GM19395 (cell line): ENCODE measurements around the gene ATAD2B.
A peak's percentile ranks its signal among the peaks of the same experiment; 100 is the strongest.
"Not testable (repeated sequence)": the region's sequence is repeated elsewhere in the genome, so short reads cannot be mapped to it uniquely, and the experiment has no call there.

Experiments used
- ATAC-seq: cut with Tn5 transposase; IDR thresholded peaks from one replicate; pipeline ENCODE4 v1.9.1; 2021; ENCODE audit warnings: mild to moderate bottlenecking, moderate library complexity; ENCODE audit not compliant: unreplicated experiment

Gene ATAD2B

DNA sequence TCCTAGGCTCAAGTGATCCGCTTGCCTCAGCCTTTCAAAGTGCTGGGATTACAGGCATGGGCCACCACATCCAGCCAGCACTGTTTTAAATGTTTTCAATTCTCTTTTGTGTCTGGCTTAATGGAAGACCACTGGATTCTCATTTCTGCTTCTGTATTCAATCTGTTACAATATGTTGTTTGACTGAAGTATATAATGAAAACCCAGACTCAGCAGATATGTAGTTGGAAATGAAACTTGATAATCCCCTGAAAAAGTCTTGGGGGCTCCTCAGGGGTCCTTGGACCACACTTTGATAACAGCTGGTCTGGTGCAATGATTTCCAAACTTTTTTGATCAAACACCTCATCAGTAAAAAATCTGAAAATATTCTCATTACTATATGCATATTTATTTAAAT, 132.7 kb downstream of the ATAD2B start:
- ATAC-seq, result no peak

GRCh38 chr2:23793476-23793875, 133.4 kb downstream of the ATAD2B start:
- no peak for ATAC-seq

- no peak for ATAC-seq
Measured at GRCh38 chr2:23791030-23791429, 135.9 kb downstream of the ATAD2B start.

GRCh38 chr2:23789012-23789411, 137.9 kb downstream of the ATAD2B start:
- ATAC-seq, result no peak

DNA sequence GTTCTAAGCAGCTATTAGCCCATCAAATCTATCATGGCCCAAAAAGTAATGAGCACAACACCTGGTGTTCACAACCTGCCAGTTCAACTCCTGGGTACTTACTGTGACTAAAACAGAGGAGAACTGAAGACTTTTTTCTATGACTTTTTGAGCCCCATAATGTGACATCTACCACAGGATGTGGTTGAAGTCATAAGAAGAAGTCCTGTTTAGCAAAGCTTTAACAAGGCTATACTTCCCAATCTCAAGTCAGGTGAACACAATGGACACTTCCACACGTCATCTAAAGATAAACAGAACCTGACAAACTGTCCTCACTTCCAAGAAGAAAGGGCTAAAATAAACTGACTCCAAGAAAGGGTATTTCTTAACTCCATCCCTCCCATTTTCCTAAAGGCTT, 138.8 kb downstream of the ATAD2B start:
- ATAC-seq, result peak; percentile 90

DNA sequence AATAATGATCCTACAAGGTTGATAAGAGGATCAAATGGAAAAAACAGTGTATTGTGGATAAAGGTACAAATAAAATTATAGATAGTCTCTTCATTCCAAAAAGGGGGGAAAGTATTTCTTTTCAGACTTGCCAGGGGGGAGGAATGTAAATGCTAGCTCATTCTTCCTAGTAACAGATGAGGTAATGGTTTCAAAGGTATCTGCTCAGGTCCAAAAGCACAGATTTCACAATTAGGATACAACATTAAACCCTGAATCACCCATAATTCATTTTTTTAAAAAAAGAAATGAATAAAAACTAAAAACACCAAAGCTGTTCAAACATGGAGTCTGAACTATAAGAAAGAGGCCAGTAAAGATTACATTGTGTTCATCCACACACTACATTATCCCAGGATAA, 142.0 kb downstream of the ATAD2B start:
- no peak for ATAC-seq

DNA sequence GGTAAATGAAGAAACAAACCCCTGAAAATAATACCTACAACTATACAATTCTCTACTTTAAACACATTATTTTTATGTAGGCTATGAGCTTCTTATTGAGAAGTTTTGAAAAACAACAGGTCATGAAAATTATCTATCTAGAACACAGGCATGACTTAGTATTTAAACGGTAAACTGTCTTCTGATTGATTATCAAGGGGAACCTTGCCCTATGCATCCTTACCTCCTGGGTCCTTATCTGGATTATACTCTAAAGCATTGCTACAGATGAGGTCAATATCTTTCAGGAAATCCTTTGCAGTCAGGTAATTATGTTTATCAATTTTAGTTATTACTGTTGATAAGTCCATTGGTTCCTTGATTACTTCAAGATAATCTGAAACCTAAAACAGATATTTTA, 144.3 kb downstream of the ATAD2B start:
- ATAC-seq, result no peak

GRCh38 chr2:23782126-23782525, 144.8 kb downstream of the ATAD2B start:
- ATAC-seq, result no peak

DNA sequence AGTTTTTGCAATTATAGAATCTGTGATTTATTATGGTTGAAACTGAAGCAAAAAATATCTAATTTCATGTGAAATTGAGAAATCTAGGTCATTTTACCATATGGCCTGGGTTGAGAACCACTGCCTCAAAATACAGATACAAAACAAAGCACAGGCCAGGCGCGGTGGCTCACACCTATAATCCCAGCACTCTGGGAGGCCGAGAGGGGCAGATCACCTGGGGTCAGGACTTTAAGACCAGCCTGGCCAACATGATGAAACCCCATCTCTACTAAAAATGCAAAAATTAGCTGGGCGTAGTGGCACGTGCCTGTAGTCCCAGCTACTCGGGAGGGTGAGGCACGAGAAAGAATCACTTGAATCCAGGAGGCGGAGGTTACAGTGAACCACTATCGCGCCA, 146.5 kb downstream of the ATAD2B start:
- not testable (repeated sequence) for ATAC-seq

DNA sequence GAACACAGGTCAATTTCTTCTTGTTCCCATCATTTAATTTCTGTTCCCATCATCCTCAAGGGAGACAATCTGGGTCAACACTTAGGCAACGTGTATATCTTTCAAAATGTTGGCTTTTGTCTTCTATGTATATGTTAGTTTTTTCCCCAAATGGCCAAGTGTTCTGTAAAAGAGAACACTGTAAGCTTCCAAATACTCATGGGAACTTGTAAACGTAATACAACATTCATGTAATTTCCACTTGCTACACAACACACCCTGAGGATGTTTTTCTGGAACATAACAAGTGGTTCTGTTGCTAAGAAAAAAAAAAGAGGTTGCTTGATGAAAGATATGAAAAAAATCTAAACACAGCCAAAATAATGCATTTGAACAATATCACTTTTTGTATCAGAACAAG, 149.1 kb downstream of the ATAD2B start:
- ATAC-seq, result no peak

- ATAC-seq, result no peak
Measured at GRCh38 chr2:23776021-23776420, 150.9 kb downstream of the ATAD2B start.

- no peak for ATAC-seq
Measured at GRCh38 chr2:23772684-23773083, 154.2 kb downstream of the ATAD2B start.

- ATAC-seq, result no peak
Measured at GRCh38 chr2:23772056-23772455, 154.9 kb downstream of the ATAD2B start.

GRCh38 chr2:23769364-23769763, 157.6 kb downstream of the ATAD2B start:
- ATAC-seq, result no peak

DNA sequence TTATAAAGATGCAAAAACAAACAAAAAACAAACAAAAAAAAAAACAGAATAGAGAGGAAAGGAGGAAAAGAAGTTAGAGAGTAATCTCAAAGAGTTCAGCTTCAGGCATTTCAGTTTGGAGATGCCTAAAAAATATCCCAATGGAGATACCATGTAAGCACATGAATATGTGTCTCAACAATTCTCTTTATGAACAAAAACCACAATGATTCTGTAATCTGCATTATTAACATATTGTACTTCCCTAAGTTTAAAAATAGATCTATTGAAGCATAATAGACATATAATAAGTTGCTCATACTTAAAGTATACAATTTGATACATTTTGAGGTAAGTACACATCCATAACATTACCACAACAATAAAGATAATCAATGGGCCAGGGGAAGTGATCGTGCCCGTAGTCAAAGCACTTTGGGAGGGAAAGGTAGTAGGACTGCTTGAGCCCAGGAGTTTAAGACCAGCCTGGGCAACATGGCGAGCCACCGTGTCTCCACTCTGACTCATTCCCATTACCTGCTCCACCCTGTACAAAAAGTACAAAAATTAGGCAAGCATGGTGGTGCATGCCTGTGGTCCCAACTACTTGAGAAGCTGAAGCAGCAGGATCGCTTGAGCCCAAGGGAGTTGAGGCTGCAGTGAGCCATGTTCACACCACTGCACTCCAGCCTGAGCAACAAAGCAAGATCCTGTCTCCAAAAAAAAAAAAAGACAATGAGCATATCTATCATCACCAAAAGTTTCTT, 158.9 kb downstream of the ATAD2B start:
- no peak for ATAC-seq

DNA sequence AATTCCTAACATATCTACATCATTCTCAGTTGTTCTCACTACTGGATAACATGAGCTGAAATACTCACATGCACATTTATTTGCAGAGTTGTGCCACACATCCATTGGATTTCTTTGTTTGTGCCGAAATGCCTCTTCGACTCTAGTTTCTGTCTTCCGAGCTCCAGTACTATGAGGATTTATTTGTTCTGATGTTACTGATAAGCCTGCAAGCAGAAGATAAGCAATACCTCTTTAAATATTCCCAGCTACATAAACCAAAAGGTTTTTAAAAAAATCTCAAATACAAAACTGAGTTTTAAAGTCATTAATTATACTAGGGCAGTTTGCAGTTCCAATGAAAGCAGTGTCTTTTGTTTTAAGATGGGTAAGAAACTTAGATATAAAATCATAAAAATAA, 164.8 kb downstream of the ATAD2B start:
- no peak for ATAC-seq

GRCh38 chr2:23761638-23762037, 165.3 kb downstream of the ATAD2B start:
- no peak for ATAC-seq

GRCh38 chr2:23760736-23761135, 166.2 kb downstream of the ATAD2B start:
- ATAC-seq, result no peak

DNA sequence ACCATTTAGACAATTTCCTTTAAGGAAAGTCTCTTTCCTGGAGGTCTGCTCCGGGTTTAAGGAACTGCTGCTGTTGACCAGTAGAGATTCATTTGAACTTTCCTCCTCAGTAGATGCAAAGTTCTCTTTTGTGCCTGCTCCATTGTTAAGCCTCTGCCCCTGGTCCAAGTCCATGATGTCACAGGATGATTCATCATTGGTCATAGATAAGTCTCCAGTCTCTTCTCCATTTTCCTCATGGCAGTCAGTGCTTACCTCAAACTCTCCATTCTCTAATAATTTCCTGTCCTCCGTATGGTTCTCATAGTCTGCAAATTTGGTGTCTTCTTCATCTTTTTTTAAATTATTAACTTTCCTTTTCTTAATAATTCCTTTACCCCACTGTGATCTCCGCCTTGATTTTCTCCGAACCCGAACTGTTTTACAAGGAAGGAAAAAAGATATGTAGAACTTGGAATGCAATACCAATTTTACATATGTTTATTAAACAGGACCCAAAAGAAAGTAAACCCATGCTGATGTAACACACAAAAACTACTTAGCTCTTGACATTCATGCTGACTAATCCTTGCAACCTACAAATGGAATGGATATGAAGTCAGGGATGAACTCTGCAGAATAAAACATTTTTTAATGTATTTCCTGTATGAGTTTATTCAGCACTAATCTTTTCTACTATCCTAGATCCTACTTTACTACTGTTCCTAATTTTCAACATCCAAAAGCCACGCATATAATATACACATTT, 169.1 kb downstream of the ATAD2B start:
- no peak for ATAC-seq

- no peak for ATAC-seq
Measured at GRCh38 chr2:23756593-23757292, 170.2 kb downstream of the ATAD2B start.

DNA sequence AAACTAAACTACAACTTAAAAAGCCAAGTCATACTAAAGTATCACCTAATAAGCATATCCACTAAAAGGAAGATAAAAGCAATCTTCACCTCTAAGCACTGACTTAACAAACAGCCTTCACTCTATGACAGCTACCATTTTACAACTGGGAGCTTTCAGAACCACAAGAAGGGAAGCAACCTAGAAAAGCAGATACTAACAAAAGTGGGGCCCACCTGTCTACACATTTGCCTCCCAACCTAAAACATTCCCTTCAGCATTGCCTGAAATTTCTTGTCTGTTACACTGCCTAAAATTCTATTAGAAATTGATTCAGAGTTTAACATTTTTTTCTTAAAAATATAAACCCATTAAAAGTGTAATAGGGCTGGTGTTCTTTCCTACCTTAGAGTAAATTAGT, 172.0 kb downstream of the ATAD2B start:
- no peak for ATAC-seq
